ENCODE data around the gene IKZF1. TPM values are rescaled to one million over a fixed set of nuclear protein-coding genes. Genes with fewer than 3 reads are reported as not detected.

The IKZF1 gene
- total and polyA plus RNA-seq, 2 of the 13 experiments (the other 11 are each of a cell fraction or from before 2014, with no cell fraction given): not detected

DNA sequence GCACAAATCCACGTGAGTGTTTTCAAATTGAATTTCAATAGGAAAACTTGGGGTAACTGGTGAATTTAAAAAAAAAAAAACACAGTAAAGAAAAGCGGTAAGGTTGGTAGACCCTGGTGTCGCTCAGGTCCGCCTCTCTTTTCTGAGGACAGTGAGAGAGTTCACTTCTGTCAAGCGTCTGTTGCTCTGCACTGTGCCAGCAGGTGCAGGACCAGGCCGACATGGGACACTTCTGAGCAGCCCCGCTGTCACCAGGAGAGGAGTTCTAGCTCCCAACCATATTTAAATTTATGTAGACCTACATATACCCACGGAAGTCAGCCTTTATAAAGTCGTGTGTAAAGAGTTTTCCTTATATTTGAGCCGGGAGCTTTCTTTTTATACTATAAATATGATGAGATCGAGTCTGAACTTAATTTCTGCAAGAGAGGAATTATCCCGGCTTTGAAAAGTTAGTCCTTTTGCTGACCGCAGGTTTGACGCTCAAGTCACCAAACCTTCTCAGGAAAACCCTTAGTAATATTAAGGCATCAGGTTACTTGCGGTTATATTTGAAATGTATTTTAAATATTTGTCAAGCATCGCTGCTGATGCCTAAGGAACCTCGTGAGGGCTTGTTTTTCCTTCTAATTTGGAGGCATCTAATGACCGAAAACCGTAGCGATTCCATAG is 531 bp downstream of the IKZF1 start:
- Histone ChIP-seq H4K20me1 (ENCODE audit: insufficient read depth, low read length) (no peaks in the 10 kb centered on the region), H3K9me3 (ENCODE audit: low read length) (no peaks in the 10 kb centered on the region), H3K36me3 (replicated peaks in 1 of 2; ENCODE audit: control insufficient read depth in 1 of 2, insufficient read depth in 2 of 2, low read length in 2 of 2) (no peaks in the 10 kb centered on the region), H3K9ac (ENCODE audit: insufficient read depth, low read depth, low read length) (no peak overlapping the region), H3K79me2 (ENCODE audit: insufficient read depth, low read length) (no peaks in the 10 kb centered on the region), H3K27ac (ENCODE audit: extremely low read length, insufficient read depth, low read length) (no peak overlapping the region), H3K4me1 (ENCODE audit: insufficient read depth, low read length) (no peaks in the 10 kb centered on the region), H2AFZ (ENCODE audit: low read length) (no peak overlapping the region), H3K4me2 (ENCODE audit: low read depth, low read length) (no peak overlapping the region), H3K4me3 (replicated peaks in 1 of 3; ENCODE audit: insufficient read depth in 1 of 3, low read depth in 2 of 3, low read length in 3 of 3) (no peak overlapping the region), H3K27me3 (ENCODE audit: control insufficient read depth in 1 of 2, insufficient read depth in 2 of 2, low read length in 2 of 2) (peaks cover 5 to 56% of the 10 kb centered on the region in 2 experiments; a peak in 4 of 5 replicates)
- ChIA-PET POLR2A (no interaction called here), CTCF (ENCODE audit: low intra/inter-chr PET ratio, low total read pairs) (no interaction called here)
- intact Hi-C loops (cut with micrococcal nuclease; ENCODE audit: unreplicated experiment) (no loop called here), in situ Hi-C loops (cut with HindIII; ENCODE audit: extremely low pct_ligation_motif_present, low pct_unique_long_range_greater_than_20kb) (no loop called here)
- ATAC-seq (peak; percentile 53; the same call in 2 of the 3 replicates), FAIRE-seq (no peak), DNase-seq (ENCODE audit: low spot score) (no peak)
- 24% methylated on average over 20 of the region's 20 CpGs for WGBS (ENCODE audit: low lambda C conversion rate)
- no TSS peak for BruUV-seq (replicated peaks)
- no peak for TF ChIP-seq NFATC3 (CRISPR knock-in tag; IDR thresholded peaks at IDR 0.05)
- no peak for TF ChIP-seq BHLHE40 (IDR thresholded peaks at IDR 0.05; ENCODE audit: low read length)
- TF ChIP-seq ZNF138 (CRISPR knock-in tag; IDR thresholded peaks at IDR 0.05; ENCODE audit: low read depth): no peak
- TF ChIP-seq, protein P1, sequence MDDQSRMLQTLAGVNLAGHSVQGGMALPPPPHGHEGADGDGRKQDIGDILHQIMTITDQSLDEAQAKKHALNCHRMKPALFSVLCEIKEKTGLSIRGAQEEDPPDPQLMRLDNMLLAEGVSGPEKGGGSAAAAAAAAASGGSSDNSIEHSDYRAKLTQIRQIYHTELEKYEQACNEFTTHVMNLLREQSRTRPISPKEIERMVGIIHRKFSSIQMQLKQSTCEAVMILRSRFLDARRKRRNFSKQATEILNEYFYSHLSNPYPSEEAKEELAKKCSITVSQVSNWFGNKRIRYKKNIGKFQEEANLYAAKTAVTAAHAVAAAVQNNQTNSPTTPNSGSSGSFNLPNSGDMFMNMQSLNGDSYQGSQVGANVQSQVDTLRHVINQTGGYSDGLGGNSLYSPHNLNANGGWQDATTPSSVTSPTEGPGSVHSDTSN (CRISPR knock-in tag; IDR thresholded peaks at IDR 0.05; ENCODE audit: borderline replicate concordance): no peak
- TF ChIP-seq ZMYM2 (CRISPR knock-in tag; IDR thresholded peaks at IDR 0.05): no peak
- no peak for TF ChIP-seq ZNF362 (CRISPR knock-in tag; IDR thresholded peaks at IDR 0.05; ENCODE audit: borderline replicate concordance)
- TF ChIP-seq ZFAT (CRISPR knock-in tag; conservative IDR thresholded peaks at IDR 0.05): no peak
- TF ChIP-seq SIN3A (IDR thresholded peaks at IDR 0.05; ENCODE audit: borderline replicate concordance, low read depth, low read length): no peak
- no peak for TF ChIP-seq ZNF292 (CRISPR knock-in tag; IDR thresholded peaks at IDR 0.05; ENCODE audit: borderline replicate concordance, low read depth)
- TF ChIP-seq ZBTB3 (CRISPR knock-in tag; IDR thresholded peaks at IDR 0.05; ENCODE audit: borderline replicate concordance, low read depth): no peak
- TF ChIP-seq ZNF557 (CRISPR knock-in tag; IDR thresholded peaks at IDR 0.05): no peak
- TF ChIP-seq, protein P2, sequence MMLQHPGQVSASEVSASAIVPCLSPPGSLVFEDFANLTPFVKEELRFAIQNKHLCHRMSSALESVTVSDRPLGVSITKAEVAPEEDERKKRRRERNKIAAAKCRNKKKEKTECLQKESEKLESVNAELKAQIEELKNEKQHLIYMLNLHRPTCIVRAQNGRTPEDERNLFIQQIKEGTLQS (CRISPR knock-in tag; IDR thresholded peaks at IDR 0.05): no peak
- no peak for TF ChIP-seq ZNF276 (CRISPR knock-in tag; IDR thresholded peaks at IDR 0.05; ENCODE audit: low read depth)
- no peak for TF ChIP-seq MYC (CRISPR knock-in tag; IDR thresholded peaks at IDR 0.05; ENCODE audit: borderline replicate concordance)
- no peak for TF ChIP-seq MIXL1 (CRISPR knock-in tag; IDR thresholded peaks at IDR 0.05)
- no peak for TF ChIP-seq ZFP82 (CRISPR knock-in tag; IDR thresholded peaks at IDR 0.05; ENCODE audit: borderline replicate concordance)
- no peak for TF ChIP-seq MLX (CRISPR knock-in tag; IDR thresholded peaks at IDR 0.05)
- TF ChIP-seq TOE1 (CRISPR knock-in tag; IDR thresholded peaks at IDR 0.05): no peak
- TF ChIP-seq ZNF883 (CRISPR knock-in tag; IDR thresholded peaks at IDR 0.05; ENCODE audit: not compliant biosample characterization): no peak
